Activated T-cell treated with anti-CD3 and anti-CD28 coated beads for 1 hour (primary cell): ENCODE data around the gene LPCAT4.
"Not testable (repeated sequence)": the region's sequence is repeated elsewhere in the genome, so short reads cannot be mapped to it uniquely, and the experiment has no call there.

Experiments used
- DNase-seq: peaks from one replicate; pipeline ENCODE4 v3.0.0-alpha.2; 2020; ENCODE audit warnings: low read depth

The LPCAT4 gene

GRCh38 chr15:34367101-34368081 is at the start of gene LPCAT4:
Gene LPCAT4 (minus strand): TSS chr15:34367196. CDS start chr15:34367100, 96 bp downstream.
- DNase-seq: peak; percentile 85

DNA sequence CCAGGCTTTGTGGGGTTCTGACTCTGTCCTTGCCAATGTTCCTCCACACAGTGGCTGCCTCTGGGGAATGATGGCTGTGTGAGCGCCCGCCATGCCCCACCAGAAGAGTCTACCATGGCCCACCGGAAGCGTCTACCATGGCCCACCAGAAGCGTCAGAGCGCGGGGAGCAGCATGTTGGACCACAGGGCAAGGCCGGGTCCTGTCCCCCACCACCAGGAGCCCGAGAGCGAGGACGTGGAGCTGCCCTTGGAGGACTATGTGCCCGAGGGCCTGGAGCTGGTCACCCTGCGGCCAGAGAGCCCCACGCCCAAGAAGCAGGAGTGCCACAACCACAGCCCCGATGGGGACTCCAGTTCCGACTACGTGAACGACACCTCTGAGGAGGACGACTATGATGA is 42.5 kb upstream of the LPCAT4 start:
- not testable (repeated sequence) for DNase-seq

DNA sequence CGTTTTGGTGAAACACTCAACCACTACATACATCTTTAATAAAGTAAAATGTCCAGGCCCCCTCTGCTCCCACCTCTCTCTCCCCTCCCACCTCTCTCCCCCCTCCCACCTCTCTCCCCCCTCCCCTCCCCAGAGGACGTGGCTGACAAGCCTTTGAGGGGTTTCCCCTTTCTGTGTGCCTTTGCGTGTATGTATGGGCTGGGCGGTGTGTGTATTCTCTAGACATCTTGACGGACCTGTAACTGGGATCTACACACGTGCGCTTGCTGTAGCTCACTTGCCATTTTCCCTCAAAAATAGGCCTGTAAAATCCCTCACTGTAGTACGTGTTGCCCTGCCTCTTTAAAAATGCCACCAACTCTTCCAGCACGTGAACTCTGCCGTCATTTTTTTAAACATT is 42.0 kb upstream of the LPCAT4 start:
- DNase-seq: not testable (repeated sequence)

DNA sequence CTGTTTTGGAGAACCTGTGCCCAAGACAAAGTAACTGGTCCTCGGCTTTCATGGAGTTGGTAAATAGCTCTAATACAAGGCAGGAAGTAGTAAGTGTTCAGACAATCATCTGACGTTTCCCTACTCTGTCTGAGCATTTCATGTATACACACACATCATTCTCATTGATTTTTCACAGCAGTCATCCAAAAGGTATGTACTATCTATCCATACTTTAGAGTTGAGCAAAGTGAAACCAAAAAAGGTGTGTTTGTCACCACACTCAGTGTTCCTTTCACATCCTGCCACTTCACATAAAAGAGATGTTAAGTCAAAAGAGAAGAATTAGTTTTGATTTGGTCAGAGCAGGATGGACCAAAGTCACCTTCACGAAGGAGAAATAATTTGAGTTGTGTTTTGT is 36.9 kb upstream of the LPCAT4 start:
- not testable (repeated sequence) for DNase-seq

DNA sequence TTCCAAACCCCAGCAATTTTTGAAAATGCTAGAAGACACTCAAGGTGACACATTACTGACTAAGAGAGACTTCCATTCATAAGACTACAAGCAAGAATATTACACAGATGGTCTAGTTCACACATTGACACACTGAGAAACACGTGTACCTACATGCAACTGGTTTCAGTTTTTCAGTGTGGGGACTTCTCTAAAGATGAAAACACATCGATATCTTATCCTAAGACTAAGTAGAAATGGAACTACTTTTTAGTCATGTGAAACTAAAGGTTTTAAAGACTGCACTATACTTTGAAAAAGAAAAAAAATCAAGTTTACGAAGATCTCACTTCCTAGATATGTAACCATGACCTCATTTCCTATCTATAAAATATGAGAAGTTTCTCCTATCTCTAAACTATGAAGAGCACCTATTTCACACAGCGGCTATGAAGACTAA is 36.2 kb upstream of the LPCAT4 start:
- not testable (repeated sequence) for DNase-seq

DNA sequence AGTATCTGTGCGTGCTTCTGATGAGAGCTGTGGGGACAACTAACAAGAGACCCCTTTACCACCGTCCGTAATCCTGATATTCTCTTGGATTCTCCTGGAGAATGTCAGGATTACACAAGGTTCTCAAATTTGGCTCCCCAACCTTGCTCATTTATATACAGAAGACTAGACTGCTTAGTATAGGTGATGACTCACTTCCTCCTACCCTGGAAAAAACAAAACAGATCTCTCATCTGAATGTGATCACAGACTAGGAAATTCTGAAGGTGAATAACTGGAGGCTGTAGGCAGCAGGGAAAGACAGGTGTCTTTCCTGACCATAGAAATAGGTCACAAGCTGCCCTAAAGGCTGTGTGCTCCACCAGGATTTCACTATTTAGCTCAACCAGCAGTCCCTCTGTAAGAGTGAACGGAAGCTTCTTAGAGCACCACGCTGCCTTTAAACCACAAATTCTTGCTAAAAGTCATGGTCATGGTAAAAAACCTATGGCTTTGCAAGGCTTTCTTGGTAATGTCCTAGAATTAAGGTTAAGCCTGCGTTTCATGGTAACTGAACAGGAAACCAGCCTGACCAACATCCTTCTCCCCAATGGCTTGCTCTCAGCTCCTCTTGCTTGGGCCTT is 30.8 kb upstream of the LPCAT4 start:
- not testable (repeated sequence) for DNase-seq

GRCh38 chr15:34392981-34393380 is 26.0 kb upstream of the LPCAT4 start:
- not testable (repeated sequence) for DNase-seq

GRCh38 chr15:34389594-34390086 is 22.6 kb upstream of the LPCAT4 start:
- not testable (repeated sequence) for DNase-seq

DNA sequence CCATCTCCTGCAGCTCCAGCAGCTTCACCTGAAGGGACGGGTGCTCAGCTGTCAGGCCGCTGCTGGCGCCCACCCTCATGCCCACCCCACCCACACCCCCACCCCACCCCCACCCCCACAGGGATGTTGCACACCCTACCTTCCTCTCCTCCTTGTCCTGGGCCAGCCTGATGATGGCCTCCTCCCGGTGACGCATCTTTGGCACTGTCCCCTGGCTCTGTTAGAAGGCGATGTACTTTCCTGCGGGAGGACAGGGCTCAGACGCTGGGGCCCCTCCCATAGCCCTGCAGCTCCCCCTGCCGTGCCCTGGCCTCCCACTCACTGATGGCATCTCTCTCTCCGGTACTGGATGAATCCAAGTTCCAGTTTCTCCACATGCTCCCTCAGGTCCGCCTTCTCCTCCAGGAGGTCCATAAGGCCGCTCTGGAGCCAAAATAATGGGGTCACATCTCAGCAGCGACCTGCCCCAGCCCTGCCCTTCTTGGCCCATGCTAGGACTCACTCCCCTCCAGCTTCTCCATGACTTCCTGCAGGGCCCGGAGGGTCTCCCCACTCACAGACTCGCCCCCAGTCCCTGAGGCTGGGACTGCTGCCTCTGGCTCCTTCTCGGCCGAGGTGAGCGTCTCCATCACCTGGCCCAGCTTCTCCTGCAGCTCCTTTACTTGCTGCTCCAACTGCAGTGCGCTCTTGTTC is 15.0 kb upstream of the LPCAT4 start:
- DNase-seq: not testable (repeated sequence)

GRCh38 chr15:34380491-34380890 is 13.5 kb upstream of the LPCAT4 start:
- not testable (repeated sequence) for DNase-seq

- DNase-seq: no peak
Observed at GRCh38 chr15:34376856-34377255, 9.9 kb upstream of the LPCAT4 start.

GRCh38 chr15:34375541-34375940 is 8.5 kb upstream of the LPCAT4 start:
- not testable (repeated sequence) for DNase-seq

DNA sequence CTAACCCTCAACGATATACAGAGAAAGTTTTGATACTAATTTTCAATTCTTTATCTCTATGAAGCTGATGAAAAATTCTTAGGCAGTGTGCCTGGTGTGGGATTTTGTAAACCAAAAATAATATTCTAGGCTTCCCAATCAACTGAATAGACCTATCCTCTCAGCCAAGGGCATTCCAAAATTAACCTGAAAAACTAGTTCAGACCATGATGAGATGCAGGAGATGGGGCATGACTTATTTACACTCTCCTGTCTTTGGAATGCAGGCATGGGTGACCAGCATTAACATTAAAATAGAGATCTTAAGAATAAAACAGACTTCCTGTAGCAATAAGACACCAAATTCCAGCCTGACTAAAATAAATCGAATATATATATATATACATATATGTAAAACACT is 7.8 kb upstream of the LPCAT4 start:
- DNase-seq: no peak

- no peak for DNase-seq
Observed at GRCh38 chr15:34373951-34374350, 7.0 kb upstream of the LPCAT4 start.

DNA sequence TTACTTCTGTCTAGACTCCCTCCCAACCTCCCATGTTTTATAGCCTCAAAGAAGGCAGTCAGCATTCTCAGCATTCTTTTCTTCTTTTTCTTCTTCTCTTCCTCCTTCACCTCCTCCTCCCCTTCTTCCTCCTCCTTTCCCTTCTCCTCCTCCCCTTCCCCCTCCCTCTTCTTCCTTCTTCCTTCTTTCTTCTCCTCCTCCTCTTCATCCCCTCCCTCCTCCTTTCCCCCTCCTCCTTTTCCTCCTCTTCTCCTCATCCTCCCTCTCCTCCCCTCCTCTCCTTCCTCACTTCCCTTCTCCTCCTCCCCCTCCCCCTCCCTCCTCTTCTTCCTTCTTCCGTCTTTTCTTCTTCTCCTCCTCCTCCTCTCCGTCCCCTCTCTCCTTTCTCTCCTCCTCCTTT is 3.6 kb upstream of the LPCAT4 start:
- DNase-seq: no peak

DNA sequence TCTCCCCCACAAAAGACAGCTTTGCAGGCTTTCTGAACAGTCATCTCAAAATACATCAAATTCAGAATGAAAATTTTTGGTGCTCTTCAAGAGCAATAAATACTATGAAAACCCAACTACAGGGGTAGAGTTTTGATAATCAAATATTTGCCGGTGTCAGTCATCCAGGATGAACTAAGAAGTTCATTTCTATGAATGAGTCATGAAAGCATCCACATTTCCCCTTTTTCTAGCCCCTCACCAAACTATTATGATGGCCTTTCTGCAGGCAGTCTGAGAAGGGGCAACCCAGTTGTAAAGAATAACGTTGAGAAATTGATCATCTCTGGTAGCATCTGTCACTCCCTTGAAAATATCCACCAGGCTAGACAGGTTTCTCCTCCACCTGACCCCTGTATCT is 3.1 kb upstream of the LPCAT4 start:
- DNase-seq: no peak

- peak; percentile 28 for DNase-seq
Observed at GRCh38 chr15:34366271-34367065, 528 bp downstream of the LPCAT4 start.

DNA sequence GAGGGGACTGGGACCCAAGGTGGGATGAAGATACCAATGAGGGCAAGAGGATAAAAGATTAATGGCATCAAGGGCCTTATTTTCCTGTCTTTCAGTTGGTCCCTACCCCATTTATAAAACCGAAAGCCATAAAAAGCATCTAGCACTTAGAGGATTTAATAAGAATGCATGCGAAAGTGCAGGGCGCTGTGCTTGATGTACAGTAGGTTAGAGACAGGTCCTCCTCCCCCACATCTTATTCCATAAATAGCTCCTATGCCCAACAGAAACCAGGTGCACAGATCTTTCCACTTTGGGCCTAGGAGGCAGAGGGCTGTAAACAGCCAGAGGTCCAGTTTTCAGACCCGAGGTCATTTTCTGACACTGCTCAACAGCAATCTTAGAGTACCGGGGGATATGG is 1.2 kb downstream of the LPCAT4 start:
- no peak for DNase-seq

GRCh38 chr15:34365091-34365825 is 1.7 kb downstream of the LPCAT4 start:
- no peak for DNase-seq

DNA sequence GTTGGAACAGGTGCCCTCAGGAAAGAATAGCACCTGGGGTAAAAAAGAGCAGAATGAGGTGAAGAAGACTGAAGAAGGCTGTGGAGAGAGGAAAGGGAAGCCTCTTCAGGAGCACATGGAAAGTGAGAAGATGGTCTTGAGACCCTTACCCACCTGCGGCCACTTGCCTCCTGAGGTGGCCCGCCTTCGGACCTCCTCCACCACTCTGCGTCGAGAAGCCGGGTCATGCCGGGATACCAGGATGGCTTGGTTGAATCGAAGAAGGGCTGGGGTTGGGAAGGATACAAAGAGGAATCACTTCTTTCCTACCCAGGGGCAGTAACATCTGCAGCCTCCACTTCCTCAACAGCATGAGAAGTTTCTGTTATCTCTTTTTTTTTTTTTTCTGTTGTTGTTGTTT is 3.0 kb downstream of the LPCAT4 start:
- no peak for DNase-seq
